ENCODE data around the gene ERLIN1.
A peak's percentile ranks its signal among the peaks of the same experiment; 100 is the strongest.
"Not testable (repeated sequence)": the region's sequence is repeated elsewhere in the genome, so short reads cannot be mapped to it uniquely, and the experiment has no call there.

Gene ERLIN1

DNA sequence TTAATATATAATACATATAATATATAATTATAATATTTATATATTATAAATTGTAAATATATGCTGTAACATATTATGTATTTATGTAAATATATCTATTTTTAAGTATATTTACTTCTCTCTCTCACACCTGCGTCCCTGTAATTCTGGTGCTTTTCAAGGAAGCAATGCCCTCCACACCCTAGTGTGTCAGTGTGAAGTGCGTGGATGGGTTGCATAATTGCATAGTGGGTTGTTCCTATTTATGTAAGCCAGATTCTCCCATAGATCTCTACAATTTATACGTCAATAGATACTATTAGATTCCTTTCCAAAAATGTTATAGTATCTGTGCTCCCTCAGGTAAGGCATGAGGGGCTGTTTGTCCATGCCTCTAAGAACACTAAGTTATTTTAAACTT, 54.3 kb downstream of the ERLIN1 start:
- DNase-seq (ENCODE audit: low read depth): no peak
- no peak overlapping the region for H3K4me3 ChIP-seq (ENCODE audit: low read depth, low read length)

DNA sequence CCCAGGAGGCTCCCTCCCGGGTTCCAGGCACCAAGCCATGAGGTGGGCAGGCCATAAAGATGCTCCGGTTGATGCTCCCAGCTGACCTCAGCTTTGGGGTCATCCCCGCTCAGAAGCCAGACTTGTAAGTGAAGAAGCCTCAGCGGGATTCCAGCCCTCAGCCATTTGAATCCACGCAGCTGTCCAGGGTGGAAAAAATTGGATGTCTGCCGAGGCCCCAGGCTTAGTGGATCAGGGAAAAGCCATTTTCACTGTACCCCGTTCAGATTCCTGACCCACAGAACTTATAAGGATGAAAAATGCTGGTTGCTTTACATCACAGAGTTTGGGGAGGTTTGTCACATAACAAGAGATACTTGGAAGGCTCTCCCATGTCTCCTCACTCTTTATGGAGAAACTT, 55.0 kb downstream of the ERLIN1 start:
- no peak overlapping the region for H3K4me3 ChIP-seq (ENCODE audit: low read depth, low read length)
- TF ChIP-seq, protein P1, sequence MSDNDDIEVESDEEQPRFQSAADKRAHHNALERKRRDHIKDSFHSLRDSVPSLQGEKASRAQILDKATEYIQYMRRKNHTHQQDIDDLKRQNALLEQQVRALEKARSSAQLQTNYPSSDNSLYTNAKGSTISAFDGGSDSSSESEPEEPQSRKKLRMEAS (IDR thresholded peaks at IDR 0.05; ENCODE audit: low read depth, low read length): no peak
- TF ChIP-seq MYC (IDR thresholded peaks at IDR 0.05; ENCODE audit: low read depth, low read length): no peak
- no peak for TF ChIP-seq POLR2A (IDR thresholded peaks at IDR 0.05; ENCODE audit: extremely low read depth, insufficient read length)
- TF ChIP-seq, protein P2, sequence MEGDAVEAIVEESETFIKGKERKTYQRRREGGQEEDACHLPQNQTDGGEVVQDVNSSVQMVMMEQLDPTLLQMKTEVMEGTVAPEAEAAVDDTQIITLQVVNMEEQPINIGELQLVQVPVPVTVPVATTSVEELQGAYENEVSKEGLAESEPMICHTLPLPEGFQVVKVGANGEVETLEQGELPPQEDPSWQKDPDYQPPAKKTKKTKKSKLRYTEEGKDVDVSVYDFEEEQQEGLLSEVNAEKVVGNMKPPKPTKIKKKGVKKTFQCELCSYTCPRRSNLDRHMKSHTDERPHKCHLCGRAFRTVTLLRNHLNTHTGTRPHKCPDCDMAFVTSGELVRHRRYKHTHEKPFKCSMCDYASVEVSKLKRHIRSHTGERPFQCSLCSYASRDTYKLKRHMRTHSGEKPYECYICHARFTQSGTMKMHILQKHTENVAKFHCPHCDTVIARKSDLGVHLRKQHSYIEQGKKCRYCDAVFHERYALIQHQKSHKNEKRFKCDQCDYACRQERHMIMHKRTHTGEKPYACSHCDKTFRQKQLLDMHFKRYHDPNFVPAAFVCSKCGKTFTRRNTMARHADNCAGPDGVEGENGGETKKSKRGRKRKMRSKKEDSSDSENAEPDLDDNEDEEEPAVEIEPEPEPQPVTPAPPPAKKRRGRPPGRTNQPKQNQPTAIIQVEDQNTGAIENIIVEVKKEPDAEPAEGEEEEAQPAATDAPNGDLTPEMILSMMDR (IDR thresholded peaks at IDR 0.05; ENCODE audit: low read depth, low read length): no peak

More for the DNA sequence above, 54.3 kb downstream of the ERLIN1 start:
- TF ChIP-seq, protein P2 (IDR thresholded peaks at IDR 0.05; ENCODE audit: low read depth, low read length): no peak
- TF ChIP-seq, protein P1 (IDR thresholded peaks at IDR 0.05; ENCODE audit: low read depth, low read length): no peak
- TF ChIP-seq POLR2A (IDR thresholded peaks at IDR 0.05; ENCODE audit: extremely low read depth, insufficient read length) (no peak), MYC (IDR thresholded peaks at IDR 0.05; ENCODE audit: low read depth, low read length) (no peak)

DNA sequence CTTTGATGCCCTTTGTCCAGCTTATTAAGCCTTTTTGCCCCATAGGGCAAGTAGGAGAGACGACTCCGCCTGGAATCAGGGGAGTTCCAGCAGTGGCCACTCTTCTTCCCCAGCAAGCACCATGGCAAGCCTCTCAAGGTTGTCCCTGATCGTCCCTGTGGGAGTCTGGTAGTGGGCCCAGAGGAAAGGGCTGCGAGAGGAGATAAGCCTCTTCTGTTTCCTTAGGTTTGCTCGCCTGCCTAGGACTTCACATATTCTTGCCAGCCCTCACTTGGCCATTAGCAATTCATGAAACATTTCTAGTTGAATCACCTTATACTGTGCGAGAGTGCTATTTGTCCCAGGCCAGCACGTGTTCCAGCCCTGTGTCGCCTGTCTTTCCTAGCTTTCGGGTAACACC, 56.4 kb downstream of the ERLIN1 start:
- no peak overlapping the region for H3K4me3 ChIP-seq (ENCODE audit: low read depth, low read length)
- DNase-seq (ENCODE audit: low read depth): no peak
- TF ChIP-seq POLR2A (IDR thresholded peaks at IDR 0.05; ENCODE audit: extremely low read depth, insufficient read length): no peak
- TF ChIP-seq, protein P1 (IDR thresholded peaks at IDR 0.05; ENCODE audit: low read depth, low read length): no peak
- no peak for TF ChIP-seq MYC (IDR thresholded peaks at IDR 0.05; ENCODE audit: low read depth, low read length)
- TF ChIP-seq, protein P2 (IDR thresholded peaks at IDR 0.05; ENCODE audit: low read depth, low read length): no peak

More for the DNA sequence above, 55.0 kb downstream of the ERLIN1 start:
- DNase-seq (ENCODE audit: low read depth): no peak

DNA sequence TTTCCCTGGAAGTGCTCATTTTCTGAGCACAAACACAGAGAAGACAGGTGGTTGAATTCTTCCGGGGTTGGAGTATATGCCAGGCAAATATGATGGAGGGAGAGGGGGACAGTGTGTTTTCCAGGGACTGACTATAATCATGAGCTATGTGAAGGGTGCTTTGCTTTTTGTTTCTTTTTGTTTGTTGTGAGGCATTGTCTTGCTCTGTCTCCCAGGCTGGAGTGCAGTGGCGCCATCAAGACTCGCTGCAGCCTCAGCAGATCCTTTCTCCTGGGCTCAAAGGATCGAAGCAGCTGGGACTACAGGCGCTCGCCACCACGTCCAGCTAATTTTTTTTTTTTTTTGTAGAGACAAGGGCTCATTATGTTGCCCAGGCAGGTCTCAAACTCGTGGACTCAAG, 56.9 kb downstream of the ERLIN1 start:
- H3K4me3 ChIP-seq (ENCODE audit: low read depth, low read length): no peak overlapping the region
- DNase-seq (ENCODE audit: low read depth): no peak
- TF ChIP-seq, protein P2 (IDR thresholded peaks at IDR 0.05; ENCODE audit: low read depth, low read length): no peak
- TF ChIP-seq, protein P1 (IDR thresholded peaks at IDR 0.05; ENCODE audit: low read depth, low read length): no peak
- TF ChIP-seq MYC (IDR thresholded peaks at IDR 0.05; ENCODE audit: low read depth, low read length): no peak
- TF ChIP-seq POLR2A (IDR thresholded peaks at IDR 0.05; ENCODE audit: extremely low read depth, insufficient read length): no peak

DNA sequence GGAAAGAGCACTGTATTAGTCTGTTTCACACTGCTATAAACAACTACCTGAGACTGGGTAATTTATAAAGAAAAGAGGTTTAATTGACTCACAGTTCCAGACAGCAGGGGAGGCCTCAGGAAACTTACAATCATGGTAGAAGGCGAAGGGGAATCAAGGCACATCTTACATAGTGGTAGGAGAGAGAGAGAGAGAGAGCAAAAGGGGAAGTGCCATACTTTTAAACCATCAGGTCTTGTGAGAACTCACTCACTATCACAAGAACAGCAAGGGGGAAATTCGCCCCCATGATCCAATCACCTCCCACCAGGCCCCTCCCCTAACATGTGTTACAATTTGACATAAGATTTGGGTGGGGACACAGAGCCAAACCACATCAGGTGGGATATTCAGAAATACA, 60.5 kb downstream of the ERLIN1 start:
- peak; percentile 26 for DNase-seq (ENCODE audit: low read depth)
- H3K4me3 ChIP-seq (ENCODE audit: low read depth, low read length): not testable (repeated sequence)

DNA sequence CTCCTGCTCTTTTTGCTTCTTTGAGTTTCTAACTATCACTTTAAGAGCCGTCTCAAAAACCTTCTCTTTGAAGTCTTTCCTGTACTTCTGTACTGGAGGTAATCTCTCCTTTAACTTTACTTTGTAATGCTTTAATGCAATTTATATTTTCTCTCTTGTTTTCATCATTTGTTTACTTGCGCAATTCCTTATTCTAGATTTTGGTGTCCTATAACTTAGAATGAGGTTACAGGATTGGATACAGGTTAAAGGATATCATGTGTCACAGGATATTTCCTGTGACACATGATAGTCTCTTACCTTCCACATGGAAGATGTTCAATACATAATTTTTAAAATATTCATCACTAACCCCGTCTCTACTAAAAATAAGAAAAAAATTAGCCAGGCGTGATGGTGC, 61.7 kb downstream of the ERLIN1 start:
- no peak overlapping the region for H3K4me3 ChIP-seq (ENCODE audit: low read depth, low read length)
- DNase-seq (ENCODE audit: low read depth): no peak
- no peak for TF ChIP-seq POLR2A (IDR thresholded peaks at IDR 0.05; ENCODE audit: extremely low read depth, insufficient read length)
- TF ChIP-seq MYC (IDR thresholded peaks at IDR 0.05; ENCODE audit: low read depth, low read length): no peak
- TF ChIP-seq, protein P1 (IDR thresholded peaks at IDR 0.05; ENCODE audit: low read depth, low read length): no peak
- TF ChIP-seq, protein P2 (IDR thresholded peaks at IDR 0.05; ENCODE audit: low read depth, low read length): no peak

Measured in NB4 (cell line).